WTC11 (cell line): ENCODE results near the gene NHSL2. TPM values are rescaled to one million over a fixed set of nuclear protein-coding genes. Genes with fewer than 3 reads are reported as not detected.

ENCODE experiments used
- ATAC-seq: fragments of 200-7000 bp; cut with Tn5 transposase; 2 replicates; pipeline ENCODE4 v1.10.0; 2021; ENCODE audit warnings: mild to moderate bottlenecking, moderate library complexity
- CTCF ChIA-PET: fragments of 300-600 bp; sonication (Branson Sonifier 250); formaldehyde crosslinking; loops from one replicate; lab custom pipeline; 2021; ENCODE audit warnings: antibody characterized with exemption; lab: Charles Lee
- POLR2A ChIA-PET: fragments of 350-600 bp; sonication (Branson Sonifier 250); formaldehyde crosslinking; loops from one replicate; lab custom pipeline; 2021; ENCODE audit warnings: antibody characterized with exemption; lab: Charles Lee
- DNase-seq: peaks from one replicate; pipeline ENCODE4 v3.0.0; 2021; ENCODE audit warnings: low spot score
- H3K27ac Mint-ChIP-seq: 2 replicates; pipeline ENCODE4 v1.8.0; 2021; ENCODE audit warnings: mixed read lengths
- H3K27me3 Mint-ChIP-seq: 2 replicates; pipeline ENCODE4 v1.8.0; 2021; ENCODE audit warnings: low read depth, mild to moderate bottlenecking, moderate library complexity, mixed read lengths
- H3K36me3 Mint-ChIP-seq: 2 replicates; pipeline ENCODE4 v1.8.0; 2021; ENCODE audit warnings: mixed read lengths
- H3K4me1 Mint-ChIP-seq: 2 replicates; pipeline ENCODE4 v1.8.0; 2022; ENCODE audit warnings: mixed read lengths
- H3K4me3 Mint-ChIP-seq: 2 replicates; pipeline ENCODE4 v1.8.0; 2021; ENCODE audit warnings: mild to moderate bottlenecking, moderate library complexity, mixed read lengths
- H3K9me3 Mint-ChIP-seq: 2 replicates; pipeline ENCODE4 v1.8.0; 2021; ENCODE audit warnings: mixed read lengths
- CREM ChIP-seq: sonication (generic); formaldehyde crosslinking; IDR thresholded peaks from 2 replicates; pipeline ENCODE4 v1.8.1; 2022; ENCODE audit warnings: mild to moderate bottlenecking, missing genetic modification reagents, moderate library complexity
- E2F5 ChIP-seq: sonication (generic); formaldehyde crosslinking; IDR thresholded peaks from 2 replicates; pipeline ENCODE4 v1.8.1; 2022; ENCODE audit warnings: mild to moderate bottlenecking, moderate library complexity, missing genetic modification reagents
- ERG ChIP-seq: fragments of 250-450 bp; sonication (Bioruptor Pico); IDR thresholded peaks from 2 replicates; pipeline ENCODE4 v1.8.0; 2021; ENCODE audit warnings: mild to moderate bottlenecking
- ETV6 ChIP-seq: sonication (generic); formaldehyde crosslinking; IDR thresholded peaks from 2 replicates; pipeline ENCODE4 v1.8.1; 2022; ENCODE audit warnings: mild to moderate bottlenecking, missing genetic modification reagents
- FOXJ3 ChIP-seq: sonication (generic); formaldehyde crosslinking; IDR thresholded peaks from 2 replicates; pipeline ENCODE4 v1.9.0; 2021; ENCODE audit warnings: missing genetic modification reagents, mild to moderate bottlenecking, borderline replicate concordance
- GABPB1 ChIP-seq: sonication (generic); formaldehyde crosslinking; IDR thresholded peaks from 2 replicates; pipeline ENCODE4 v1.8.1; 2023; ENCODE audit warnings: mild to moderate bottlenecking, missing genetic modification reagents
- IRF2 ChIP-seq: sonication (generic); formaldehyde crosslinking; IDR thresholded peaks from 2 replicates; pipeline ENCODE4 v1.8.0; 2022; ENCODE audit warnings: low read depth, missing genetic modification reagents, borderline replicate concordance
- JAZF1 ChIP-seq: fragments of 250-450 bp; sonication (Bioruptor Pico); IDR thresholded peaks from 2 replicates; pipeline ENCODE4 v1.9.0; 2021; ENCODE audit warnings: moderate library complexity, mild to moderate bottlenecking, inconsistent platforms
- JUN ChIP-seq: sonication (generic); formaldehyde crosslinking; IDR thresholded peaks from 2 replicates; pipeline ENCODE4 v1.8.0; 2023; ENCODE audit warnings: mild to moderate bottlenecking, missing genetic modification reagents
- KAT7 ChIP-seq: sonication (generic); formaldehyde crosslinking; IDR thresholded peaks from 2 replicates; pipeline ENCODE4 v1.8.1; 2023; ENCODE audit warnings: missing genetic modification reagents, mild to moderate bottlenecking, borderline replicate concordance
- MYBL2 ChIP-seq: sonication (generic); formaldehyde crosslinking; IDR thresholded peaks from 2 replicates; pipeline ENCODE4 v1.8.1; 2023; ENCODE audit warnings: mild to moderate bottlenecking, moderate library complexity, missing genetic modification reagents
- NFE2L1 ChIP-seq: sonication (generic); formaldehyde crosslinking; IDR thresholded peaks from 2 replicates; pipeline ENCODE4 v1.8.1; 2023; ENCODE audit warnings: missing genetic modification reagents
- OVOL2 ChIP-seq: fragments of 250-450 bp; sonication (Bioruptor Pico); IDR thresholded peaks from 2 replicates; pipeline ENCODE4 v1.9.0; 2021; ENCODE audit warnings: mild to moderate bottlenecking, borderline replicate concordance
- PRRX2 ChIP-seq: fragments of 250-450 bp; sonication (Bioruptor Pico); IDR thresholded peaks from 2 replicates; pipeline ENCODE4 v1.8.0; 2021; ENCODE audit warnings: mild to moderate bottlenecking
- SMAD4 ChIP-seq: sonication (generic); formaldehyde crosslinking; IDR thresholded peaks from 2 replicates; pipeline ENCODE4 v1.8.0; 2022; ENCODE audit warnings: mild to moderate bottlenecking, missing genetic modification reagents
- TEAD1 ChIP-seq: sonication (generic); formaldehyde crosslinking; IDR thresholded peaks from 2 replicates; pipeline ENCODE4 v1.8.0; 2022; ENCODE audit warnings: mild to moderate bottlenecking, missing genetic modification reagents
- TEAD4 ChIP-seq: sonication (generic); formaldehyde crosslinking; IDR thresholded peaks from 2 replicates; pipeline ENCODE4 v1.8.0; 2022; ENCODE audit warnings: mild to moderate bottlenecking, missing genetic modification reagents
- ZNF121 ChIP-seq: sonication (generic); formaldehyde crosslinking; IDR thresholded peaks from 2 replicates; pipeline ENCODE4 v1.8.0; 2023; ENCODE audit warnings: missing genetic modification reagents
- ZNF219 ChIP-seq: sonication (generic); formaldehyde crosslinking; IDR thresholded peaks from 2 replicates; pipeline ENCODE4 v1.8.0; 2023; ENCODE audit warnings: missing genetic modification reagents, mild to moderate bottlenecking, borderline replicate concordance
- ZNF416 ChIP-seq: fragments of 250-450 bp; sonication (Bioruptor Pico); IDR thresholded peaks from 2 replicates; pipeline ENCODE4 v1.9.0; 2021; ENCODE audit warnings: mild to moderate bottlenecking, inconsistent platforms
- total RNA-seq: library from RNA; stranded (reverse); gene quantifications from 3 replicates; pipeline ENCODE4 v1.2.3, GENCODE V29; 2021
- TF ChIP-seq, protein P1 (sequence below): sonication (generic); formaldehyde crosslinking; IDR thresholded peaks from 2 replicates; pipeline ENCODE4 v1.8.1; 2023; ENCODE audit warnings: mild to moderate bottlenecking, missing genetic modification reagents
- TF ChIP-seq, protein P2 (sequence below): sonication (generic); formaldehyde crosslinking; IDR thresholded peaks from 2 replicates; pipeline ENCODE4 v1.8.0; 2023; ENCODE audit warnings: missing genetic modification reagents, mild to moderate bottlenecking, borderline replicate concordance
- TF ChIP-seq, protein P3 (sequence below): fragments of 250-450 bp; sonication (Bioruptor Pico); IDR thresholded peaks from 2 replicates; pipeline ENCODE4 v1.9.0; 2021; ENCODE audit warnings: mild to moderate bottlenecking, borderline replicate concordance
- TF ChIP-seq, protein P4 (sequence below): sonication (generic); formaldehyde crosslinking; IDR thresholded peaks from 2 replicates; pipeline ENCODE4 v1.8.1; 2023; ENCODE audit warnings: mild to moderate bottlenecking, moderate library complexity, missing genetic modification reagents

NHSL2 gene
- total RNA-seq, 1 experiment from 2014 or later: 7.9 TPM

GRCh38 chrX:71976753-71977152 is 66.1 kb downstream of the NHSL2 start (continued):
- TF ChIP-seq, protein P1, sequence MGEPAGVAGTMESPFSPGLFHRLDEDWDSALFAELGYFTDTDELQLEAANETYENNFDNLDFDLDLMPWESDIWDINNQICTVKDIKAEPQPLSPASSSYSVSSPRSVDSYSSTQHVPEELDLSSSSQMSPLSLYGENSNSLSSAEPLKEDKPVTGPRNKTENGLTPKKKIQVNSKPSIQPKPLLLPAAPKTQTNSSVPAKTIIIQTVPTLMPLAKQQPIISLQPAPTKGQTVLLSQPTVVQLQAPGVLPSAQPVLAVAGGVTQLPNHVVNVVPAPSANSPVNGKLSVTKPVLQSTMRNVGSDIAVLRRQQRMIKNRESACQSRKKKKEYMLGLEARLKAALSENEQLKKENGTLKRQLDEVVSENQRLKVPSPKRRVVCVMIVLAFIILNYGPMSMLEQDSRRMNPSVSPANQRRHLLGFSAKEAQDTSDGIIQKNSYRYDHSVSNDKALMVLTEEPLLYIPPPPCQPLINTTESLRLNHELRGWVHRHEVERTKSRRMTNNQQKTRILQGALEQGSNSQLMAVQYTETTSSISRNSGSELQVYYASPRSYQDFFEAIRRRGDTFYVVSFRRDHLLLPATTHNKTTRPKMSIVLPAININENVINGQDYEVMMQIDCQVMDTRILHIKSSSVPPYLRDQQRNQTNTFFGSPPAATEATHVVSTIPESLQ (CRISPR knock-in tag): no peak
- TF ChIP-seq JAZF1 (CRISPR knock-in tag) (no peak), CREM (CRISPR knock-in tag) (no peak), ZNF121 (CRISPR knock-in tag) (no peak), FOXJ3 (CRISPR knock-in tag) (no peak), GABPB1 (CRISPR knock-in tag) (no peak), TEAD1 (CRISPR knock-in tag) (no peak), OVOL2 (CRISPR knock-in tag) (no peak), JUN (CRISPR knock-in tag) (no peak), SMAD4 (CRISPR knock-in tag) (no peak), ZNF416 (CRISPR knock-in tag) (no peak)
- TF ChIP-seq, protein P2, sequence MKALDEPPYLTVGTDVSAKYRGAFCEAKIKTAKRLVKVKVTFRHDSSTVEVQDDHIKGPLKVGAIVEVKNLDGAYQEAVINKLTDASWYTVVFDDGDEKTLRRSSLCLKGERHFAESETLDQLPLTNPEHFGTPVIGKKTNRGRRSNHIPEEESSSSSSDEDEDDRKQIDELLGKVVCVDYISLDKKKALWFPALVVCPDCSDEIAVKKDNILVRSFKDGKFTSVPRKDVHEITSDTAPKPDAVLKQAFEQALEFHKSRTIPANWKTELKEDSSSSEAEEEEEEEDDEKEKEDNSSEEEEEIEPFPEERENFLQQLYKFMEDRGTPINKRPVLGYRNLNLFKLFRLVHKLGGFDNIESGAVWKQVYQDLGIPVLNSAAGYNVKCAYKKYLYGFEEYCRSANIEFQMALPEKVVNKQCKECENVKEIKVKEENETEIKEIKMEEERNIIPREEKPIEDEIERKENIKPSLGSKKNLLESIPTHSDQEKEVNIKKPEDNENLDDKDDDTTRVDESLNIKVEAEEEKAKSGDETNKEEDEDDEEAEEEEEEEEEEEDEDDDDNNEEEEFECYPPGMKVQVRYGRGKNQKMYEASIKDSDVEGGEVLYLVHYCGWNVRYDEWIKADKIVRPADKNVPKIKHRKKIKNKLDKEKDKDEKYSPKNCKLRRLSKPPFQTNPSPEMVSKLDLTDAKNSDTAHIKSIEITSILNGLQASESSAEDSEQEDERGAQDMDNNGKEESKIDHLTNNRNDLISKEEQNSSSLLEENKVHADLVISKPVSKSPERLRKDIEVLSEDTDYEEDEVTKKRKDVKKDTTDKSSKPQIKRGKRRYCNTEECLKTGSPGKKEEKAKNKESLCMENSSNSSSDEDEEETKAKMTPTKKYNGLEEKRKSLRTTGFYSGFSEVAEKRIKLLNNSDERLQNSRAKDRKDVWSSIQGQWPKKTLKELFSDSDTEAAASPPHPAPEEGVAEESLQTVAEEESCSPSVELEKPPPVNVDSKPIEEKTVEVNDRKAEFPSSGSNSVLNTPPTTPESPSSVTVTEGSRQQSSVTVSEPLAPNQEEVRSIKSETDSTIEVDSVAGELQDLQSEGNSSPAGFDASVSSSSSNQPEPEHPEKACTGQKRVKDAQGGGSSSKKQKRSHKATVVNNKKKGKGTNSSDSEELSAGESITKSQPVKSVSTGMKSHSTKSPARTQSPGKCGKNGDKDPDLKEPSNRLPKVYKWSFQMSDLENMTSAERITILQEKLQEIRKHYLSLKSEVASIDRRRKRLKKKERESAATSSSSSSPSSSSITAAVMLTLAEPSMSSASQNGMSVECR: no peak

DNA sequence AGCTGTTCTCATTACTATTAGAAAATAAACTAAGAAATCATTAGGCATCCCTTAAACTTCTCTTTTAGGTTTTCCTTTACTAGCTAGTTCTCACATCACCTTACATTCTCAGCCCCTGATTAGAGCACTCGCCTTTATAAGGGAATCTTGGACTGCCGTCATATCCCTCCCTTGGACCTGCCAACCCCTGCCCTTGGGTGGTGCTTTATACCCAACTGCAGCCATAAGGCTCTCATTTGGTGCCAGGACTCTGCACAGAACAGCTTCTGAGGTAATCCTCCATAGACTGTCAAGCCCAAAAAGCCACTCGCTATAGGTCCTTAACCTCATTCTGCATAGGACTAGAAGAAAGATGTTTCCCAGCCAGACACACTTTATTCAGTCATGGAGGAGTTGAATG is 67.5 kb downstream of the NHSL2 start:
- Mint-ChIP-seq H3K4me3 (no peak overlapping the region), H3K4me1 (peaks cover 33% of the 10 kb centered on the region), H3K36me3 (peaks cover 4% of the 10 kb centered on the region), H3K27me3 (no peaks in the 10 kb centered on the region), H3K27ac (no peak overlapping the region), H3K9me3 (peaks cover 9% of the 10 kb centered on the region)
- DNase-seq: no peak
- ChIA-PET CTCF (no interaction called here), POLR2A (no interaction called here)
- ATAC-seq: no peak
- no peak for TF ChIP-seq ZNF219 (CRISPR knock-in tag)
- TF ChIP-seq, protein P3, sequence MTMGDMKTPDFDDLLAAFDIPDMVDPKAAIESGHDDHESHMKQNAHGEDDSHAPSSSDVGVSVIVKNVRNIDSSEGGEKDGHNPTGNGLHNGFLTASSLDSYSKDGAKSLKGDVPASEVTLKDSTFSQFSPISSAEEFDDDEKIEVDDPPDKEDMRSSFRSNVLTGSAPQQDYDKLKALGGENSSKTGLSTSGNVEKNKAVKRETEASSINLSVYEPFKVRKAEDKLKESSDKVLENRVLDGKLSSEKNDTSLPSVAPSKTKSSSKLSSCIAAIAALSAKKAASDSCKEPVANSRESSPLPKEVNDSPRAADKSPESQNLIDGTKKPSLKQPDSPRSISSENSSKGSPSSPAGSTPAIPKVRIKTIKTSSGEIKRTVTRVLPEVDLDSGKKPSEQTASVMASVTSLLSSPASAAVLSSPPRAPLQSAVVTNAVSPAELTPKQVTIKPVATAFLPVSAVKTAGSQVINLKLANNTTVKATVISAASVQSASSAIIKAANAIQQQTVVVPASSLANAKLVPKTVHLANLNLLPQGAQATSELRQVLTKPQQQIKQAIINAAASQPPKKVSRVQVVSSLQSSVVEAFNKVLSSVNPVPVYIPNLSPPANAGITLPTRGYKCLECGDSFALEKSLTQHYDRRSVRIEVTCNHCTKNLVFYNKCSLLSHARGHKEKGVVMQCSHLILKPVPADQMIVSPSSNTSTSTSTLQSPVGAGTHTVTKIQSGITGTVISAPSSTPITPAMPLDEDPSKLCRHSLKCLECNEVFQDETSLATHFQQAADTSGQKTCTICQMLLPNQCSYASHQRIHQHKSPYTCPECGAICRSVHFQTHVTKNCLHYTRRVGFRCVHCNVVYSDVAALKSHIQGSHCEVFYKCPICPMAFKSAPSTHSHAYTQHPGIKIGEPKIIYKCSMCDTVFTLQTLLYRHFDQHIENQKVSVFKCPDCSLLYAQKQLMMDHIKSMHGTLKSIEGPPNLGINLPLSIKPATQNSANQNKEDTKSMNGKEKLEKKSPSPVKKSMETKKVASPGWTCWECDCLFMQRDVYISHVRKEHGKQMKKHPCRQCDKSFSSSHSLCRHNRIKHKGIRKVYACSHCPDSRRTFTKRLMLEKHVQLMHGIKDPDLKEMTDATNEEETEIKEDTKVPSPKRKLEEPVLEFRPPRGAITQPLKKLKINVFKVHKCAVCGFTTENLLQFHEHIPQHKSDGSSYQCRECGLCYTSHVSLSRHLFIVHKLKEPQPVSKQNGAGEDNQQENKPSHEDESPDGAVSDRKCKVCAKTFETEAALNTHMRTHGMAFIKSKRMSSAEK: no peak
- no peak for TF ChIP-seq TEAD4 (CRISPR knock-in tag)
- TF ChIP-seq ERG (CRISPR knock-in tag): no peak
- no peak for TF ChIP-seq MYBL2
- TF ChIP-seq ETV6 (CRISPR knock-in tag): no peak
- TF ChIP-seq JUN (CRISPR knock-in tag): no peak
- no peak for TF ChIP-seq PRRX2 (CRISPR knock-in tag)
- no peak for TF ChIP-seq NFE2L1 (CRISPR knock-in tag)
- TF ChIP-seq SMAD4 (CRISPR knock-in tag): no peak
- no peak for TF ChIP-seq GABPB1 (CRISPR knock-in tag)
- no peak for TF ChIP-seq KAT7 (CRISPR knock-in tag)
- TF ChIP-seq, protein P4, sequence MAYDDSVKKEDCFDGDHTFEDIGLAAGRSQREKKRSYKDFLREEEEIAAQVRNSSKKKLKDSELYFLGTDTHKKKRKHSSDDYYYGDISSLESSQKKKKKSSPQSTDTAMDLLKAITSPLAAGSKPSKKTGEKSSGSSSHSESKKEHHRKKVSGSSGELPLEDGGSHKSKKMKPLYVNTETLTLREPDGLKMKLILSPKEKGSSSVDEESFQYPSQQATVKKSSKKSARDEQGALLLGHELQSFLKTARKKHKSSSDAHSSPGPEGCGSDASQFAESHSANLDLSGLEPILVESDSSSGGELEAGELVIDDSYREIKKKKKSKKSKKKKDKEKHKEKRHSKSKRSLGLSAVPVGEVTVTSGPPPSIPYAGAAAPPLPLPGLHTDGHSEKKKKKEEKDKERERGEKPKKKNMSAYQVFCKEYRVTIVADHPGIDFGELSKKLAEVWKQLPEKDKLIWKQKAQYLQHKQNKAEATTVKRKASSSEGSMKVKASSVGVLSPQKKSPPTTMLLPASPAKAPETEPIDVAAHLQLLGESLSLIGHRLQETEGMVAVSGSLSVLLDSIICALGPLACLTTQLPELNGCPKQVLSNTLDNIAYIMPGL (CRISPR knock-in tag): no peak
- TF ChIP-seq IRF2: no peak
- TF ChIP-seq E2F5 (CRISPR knock-in tag): no peak
